Activated CD4-positive, CD25-positive, alpha-beta regulatory T cell treated with anti-CD3 and anti-CD28 coated beads, Interleukin-2, amount 50 U/mL, for 16 hours (primary cell): ENCODE data around the gene OTC.

Experiments
- DNase-seq: peaks from one replicate; pipeline ENCODE4 v3.0.0-alpha.2; 2020; ENCODE audit warnings: low read depth, low spot score

OTC gene

DNA sequence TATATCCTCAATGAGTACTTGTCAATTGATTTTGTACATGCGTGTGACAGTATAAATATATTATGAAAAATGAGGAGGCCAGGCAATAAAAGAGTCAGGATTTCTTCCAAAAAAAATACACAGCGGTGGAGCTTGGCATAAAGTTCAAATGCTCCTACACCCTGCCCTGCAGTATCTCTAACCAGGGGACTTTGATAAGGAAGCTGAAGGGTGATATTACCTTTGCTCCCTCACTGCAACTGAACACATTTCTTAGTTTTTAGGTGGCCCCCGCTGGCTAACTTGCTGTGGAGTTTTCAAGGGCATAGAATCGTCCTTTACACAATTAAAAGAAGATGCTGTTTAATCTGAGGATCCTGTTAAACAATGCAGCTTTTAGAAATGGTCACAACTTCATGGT is at the start of gene OTC:
OTC (plus strand) TSS at position 243 of the 400 bp plus-strand sequence; CDS start at position 336, 93 bp downstream.
- DNase-seq, result no peak

DNA sequence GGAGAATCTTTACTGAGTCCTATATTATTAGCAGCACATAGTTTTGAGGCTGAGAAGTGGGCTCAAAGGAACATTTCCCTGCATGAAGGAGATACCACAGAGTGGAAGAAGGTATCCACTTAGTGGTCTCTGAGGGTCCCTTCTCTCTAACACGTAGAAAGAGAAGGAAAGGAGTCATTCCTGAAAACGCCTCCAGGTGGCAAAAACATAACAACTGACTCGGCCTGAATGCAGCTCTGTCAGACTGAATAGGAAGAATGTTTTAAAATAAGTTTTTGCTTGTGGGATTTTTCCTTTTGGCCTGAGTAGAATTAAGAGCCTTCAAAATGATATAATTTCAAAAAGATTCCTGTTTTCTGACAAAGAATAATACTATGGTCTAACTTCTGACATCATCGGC is 48.4 kb upstream of the OTC start:
- DNase-seq, result no peak

DNA sequence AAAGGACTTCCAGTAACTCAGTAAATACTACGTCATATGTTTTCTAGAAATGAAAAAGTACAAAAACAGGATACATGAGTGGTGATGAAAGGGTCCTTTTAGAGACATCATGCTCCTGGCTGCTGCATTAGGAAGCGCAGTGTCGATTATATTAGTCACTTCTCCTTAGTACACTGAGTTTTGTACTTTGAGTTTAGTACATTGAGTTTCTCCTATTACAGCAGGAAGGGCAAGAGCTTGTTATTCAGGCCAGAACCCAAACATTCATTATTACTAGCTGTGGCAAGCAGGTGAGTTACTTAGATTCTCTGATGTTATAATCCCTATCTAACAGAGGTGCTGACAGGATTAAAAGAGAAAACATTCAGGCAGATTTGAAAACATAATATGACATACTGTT is 46.4 kb upstream of the OTC start:
- no peak for DNase-seq

- no peak for DNase-seq
Observed at GRCh38 chrX:38311743-38312142, 40.7 kb upstream of the OTC start.

DNA sequence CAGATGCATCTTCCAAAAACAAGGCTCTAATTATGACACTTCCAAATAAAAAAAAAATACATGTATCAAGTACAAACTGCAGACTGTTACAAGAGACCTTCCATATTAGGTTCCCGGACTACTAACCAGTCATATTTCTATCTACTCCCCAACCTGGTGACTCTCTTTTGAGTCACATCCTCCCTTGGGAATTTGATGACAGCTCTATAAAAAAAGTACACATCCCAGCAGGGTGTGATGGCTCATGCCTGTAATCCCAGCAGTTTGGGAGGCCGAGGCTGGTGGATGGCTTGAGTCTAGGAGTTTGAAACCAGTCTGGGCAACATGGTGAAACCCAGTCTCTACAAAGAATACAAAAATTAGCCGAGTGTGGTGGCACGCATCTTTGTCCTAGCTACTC is 40.0 kb upstream of the OTC start:
- no peak for DNase-seq

DNA sequence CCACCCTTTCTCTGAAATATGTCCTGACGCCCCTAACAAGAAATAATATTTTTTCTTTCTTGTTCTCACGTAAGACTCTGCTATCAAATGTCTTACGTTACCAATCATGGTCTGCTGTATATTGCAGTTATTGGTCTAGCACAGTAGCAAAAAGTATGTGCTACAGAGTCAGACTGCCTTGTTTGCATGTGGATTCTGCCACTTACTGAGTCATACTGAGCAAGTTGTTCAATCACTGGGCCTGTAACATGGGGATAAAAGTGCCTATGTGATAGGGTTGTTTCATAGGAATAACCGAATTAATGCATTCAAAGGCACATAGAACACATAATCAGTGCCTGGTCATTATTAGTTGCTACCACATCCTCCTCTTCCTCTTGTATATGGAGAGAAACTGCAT is 39.2 kb upstream of the OTC start:
- DNase-seq, result no peak

DNA sequence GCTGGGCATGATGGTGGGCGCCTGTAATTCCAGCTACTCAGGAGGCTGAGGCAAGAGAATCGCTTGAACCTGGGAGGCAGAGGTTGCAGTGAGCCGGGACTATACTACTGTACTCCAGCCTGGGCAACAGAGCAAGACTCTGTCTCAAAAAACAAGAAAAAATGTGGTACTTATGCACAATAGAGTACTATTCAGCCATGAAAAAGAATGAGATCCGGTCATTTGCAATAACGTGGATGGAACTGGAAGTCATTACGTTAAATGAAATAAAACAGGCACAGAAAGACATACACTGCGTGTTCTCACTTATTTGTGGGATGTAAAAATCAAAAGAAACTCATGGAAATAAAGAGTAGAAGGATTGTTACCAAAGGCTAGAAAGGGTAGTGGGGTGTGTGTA is 37.2 kb upstream of the OTC start:
- DNase-seq, result no peak

DNA sequence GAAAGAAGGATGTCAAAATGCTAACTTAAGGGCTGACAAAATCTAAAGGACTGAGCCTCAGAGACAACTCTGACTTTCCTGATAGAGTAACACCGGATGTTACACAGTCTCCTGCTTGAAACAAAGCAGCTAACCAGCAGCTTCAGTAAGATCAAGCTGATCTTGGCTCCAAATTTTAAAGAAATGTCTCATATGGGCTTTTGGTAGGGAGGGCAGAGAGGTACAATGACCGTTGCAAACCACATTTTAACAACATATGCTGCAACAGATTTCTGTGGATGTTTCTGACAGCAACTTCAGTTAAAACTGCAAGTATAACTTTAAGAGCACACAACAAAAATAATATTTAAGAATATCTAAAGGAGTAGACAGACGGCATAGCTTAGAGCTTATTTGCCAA is 34.2 kb upstream of the OTC start:
- no peak for DNase-seq

DNA sequence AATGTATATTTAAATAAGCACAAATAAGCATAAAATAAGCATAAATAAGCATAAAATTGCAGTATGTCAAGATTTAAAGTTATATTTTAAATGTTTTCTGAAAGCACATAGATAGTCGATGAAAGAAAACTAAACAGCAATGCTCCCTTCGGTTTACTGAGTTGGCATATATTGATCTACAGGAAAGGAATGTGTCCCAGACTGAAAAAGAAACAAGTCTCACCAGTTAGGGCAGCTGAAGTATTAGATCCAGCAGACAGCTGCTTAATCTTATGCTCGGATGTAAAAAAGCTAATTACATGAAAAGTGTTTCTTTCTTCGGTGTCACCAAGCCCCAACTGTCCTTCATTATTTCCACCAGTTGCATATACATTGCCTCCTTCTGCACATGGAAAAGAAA is 33.8 kb upstream of the OTC start:
- DNase-seq, result no peak

DNA sequence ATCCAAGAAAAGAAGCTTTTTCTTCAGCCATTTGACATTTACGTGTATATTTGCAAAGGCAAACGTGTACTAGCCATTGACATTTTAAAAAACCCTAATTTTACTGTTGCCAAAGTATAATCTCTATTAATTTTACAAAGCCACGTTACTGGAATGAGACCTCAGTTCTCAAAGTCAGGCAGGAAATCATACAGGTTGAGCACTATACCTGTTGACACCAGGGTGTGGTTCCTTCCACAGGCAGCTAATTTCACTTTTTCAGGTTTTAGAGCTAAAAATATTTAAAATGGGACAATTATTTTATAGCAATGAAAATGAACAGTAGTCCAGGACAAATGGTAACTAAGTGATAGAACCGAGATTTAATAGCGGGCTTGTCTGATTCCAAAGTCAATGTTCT is 31.6 kb upstream of the OTC start:
- no peak for DNase-seq

- DNase-seq, result no peak
Observed at GRCh38 chrX:38326086-38326485, 26.3 kb upstream of the OTC start.

DNA sequence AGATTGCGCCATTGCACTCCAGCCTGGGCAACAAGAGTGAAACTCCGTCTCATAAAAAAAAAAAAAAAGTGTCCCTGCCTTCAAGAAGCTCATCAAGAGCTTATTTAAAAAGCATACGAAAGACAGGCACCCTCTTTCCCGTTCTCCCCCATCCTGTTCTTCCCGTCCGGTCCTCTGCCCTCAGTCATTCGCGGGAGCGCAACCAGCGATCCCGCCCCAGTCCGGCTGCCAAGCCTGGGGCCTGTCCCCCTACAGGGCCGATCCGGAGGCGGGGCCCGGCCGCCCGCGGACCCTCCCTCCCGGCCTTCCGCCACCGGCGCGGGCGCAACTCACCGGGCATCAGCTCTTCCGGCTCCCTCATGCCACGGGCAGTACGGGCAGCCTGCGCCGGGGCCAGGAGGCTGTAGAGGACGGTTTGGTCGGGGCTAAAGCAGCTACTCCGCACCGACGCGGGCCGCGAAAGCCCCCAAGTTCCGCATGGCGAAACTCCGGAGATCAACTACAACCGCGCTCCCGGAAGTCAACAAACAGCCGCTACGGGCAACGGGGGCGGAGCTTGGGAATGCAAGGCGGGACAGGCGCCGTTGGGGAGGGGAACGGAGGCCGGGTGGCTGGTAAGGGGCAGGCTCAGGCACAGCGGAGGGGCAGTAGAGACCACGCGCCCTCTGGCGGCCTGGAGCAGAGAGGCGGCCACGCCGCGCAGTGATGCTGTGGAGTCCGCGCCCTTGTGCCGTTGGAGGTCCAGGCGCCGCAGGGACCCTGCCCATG is 25.2 kb upstream of the OTC start, which contains the start of gene RPGR:
RPGR (minus strand) TSS at position 503 of the 768 bp plus-strand sequence; CDS start at position 361, 142 bp downstream.
- peak; percentile 75 for DNase-seq

DNA sequence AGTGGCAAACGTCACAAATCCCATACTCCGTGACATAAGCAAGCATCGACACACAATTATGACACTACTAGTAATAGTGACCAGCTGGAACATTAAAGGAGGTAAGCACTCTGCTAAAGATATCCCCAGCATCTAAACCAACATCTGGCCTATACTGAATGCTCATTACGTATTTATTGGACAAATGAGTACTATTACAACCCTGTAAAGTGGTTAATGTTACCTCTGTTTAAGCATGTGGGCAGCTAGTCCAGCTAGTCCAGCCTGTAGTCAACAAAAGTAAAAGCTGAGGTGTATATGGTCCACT is 24.7 kb upstream of the OTC start:
- DNase-seq, result no peak

- DNase-seq, result no peak
Observed at GRCh38 chrX:38332505-38332904, 19.9 kb upstream of the OTC start.

GRCh38 chrX:38335382-38335781 is 17.0 kb upstream of the OTC start:
- DNase-seq, result no peak

- DNase-seq, result no peak
Observed at GRCh38 chrX:38336538-38337240, 15.7 kb upstream of the OTC start.

DNA sequence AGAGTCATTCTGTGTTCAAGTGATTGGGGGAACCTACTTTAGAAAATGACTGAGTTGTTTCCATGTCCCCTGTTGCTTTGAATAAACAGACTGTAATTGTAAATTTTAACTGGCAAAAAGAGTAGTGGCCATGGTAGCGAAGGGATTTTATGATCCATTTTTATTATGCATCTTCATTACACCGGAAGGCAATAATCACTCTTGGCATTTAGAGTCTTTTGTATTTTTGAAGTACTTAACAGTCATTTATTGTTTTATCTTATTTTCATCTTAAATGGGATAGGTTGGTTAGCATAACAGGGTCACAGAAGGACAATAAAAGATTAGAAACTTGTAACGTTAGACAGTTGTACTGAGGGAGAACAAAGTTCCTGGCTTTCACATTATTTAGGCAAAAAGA is 11.0 kb upstream of the OTC start:
- no peak for DNase-seq

GRCh38 chrX:38342853-38343778 is 9.3 kb upstream of the OTC start:
- no peak for DNase-seq

DNA sequence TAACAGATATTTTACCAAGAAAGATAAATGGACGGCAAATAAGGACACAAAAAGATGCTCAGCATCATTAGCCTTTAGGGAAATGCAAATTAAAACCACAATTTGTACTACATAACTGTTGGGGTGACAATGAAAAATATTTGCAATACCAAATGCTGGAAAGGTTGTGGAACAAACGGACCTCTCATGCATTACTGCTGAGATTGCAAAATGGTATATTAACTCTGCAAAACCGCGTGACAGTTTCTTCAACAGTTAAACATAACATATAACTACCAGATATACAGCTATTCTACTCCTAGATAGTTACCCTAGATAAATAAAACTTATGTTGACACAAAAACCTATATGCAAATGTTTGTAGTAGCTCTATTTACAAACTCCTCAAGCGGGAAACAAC is 6.3 kb upstream of the OTC start:
- no peak for DNase-seq

DNA sequence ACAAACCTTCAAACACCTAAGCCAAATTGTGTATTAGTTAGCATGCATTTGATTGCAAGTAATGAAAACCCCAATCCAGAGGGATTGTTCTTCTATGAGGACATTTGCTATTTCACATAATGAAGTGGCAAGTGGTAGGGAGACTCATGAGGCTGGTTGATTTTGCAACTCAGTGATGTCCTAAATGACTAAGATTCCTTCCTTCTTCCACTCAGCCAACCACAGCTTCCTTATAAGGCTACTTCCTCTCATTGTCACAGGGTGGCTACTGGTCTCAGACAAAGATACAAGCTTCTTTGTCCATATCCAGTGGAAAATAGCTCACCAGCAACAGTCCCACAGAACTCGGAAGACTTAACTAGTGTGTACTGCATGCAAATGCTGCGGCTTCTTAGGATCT is 5.3 kb upstream of the OTC start:
- DNase-seq, result no peak

GRCh38 chrX:38351346-38351745 is 1.1 kb upstream of the OTC start:
- DNase-seq, result no peak

DNA sequence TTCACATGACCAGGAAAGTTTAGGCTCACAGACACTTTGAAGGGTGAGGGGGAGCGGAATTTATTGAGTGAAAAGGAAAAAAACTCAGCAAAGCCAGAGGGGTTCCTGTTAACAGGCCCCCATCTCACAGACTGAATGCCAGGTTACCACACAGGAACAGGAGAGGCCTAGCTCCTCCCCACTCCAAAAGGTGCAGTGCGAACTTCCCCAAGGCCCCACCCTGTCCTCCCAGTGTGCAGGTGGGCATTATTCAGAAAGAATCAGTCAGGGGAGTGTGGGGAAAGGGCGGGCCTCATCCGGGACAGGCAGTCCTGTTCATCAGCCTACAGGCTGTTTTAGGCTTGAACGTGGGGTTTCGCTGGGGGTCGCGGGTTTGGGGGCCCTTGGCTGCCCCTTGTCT is 4.0 kb downstream of the OTC start:
- DNase-seq, result no peak
